SU-DHL-6 (cell line): Measurements from ENCODE around the gene DUSP2.

Source experiments
- H2AFZ ChIP-seq: fragments of 200-600 bp; sonication (generic); 2 replicates; pipeline ENCODE4 v1.6.1; 2014; ENCODE audit warnings: low read depth, mild to moderate bottlenecking, moderate library complexity, mixed read lengths, antibody characterized with exemption, low read length; ENCODE audit not compliant: severe bottlenecking
- H3F3A ChIP-seq: fragments of 200-600 bp; shearing (Covaris generic); 2 replicates; pipeline ENCODE4 v1.6.0; 2016; ENCODE audit warnings: antibody characterized with exemption, mild to moderate bottlenecking; ENCODE audit not compliant: insufficient read depth
- H3K27ac ChIP-seq: fragments of 200-600 bp; sonication (generic); 2 replicates; pipeline ENCODE4 v1.5.1; 2016; ENCODE audit warnings: low read depth, mild to moderate bottlenecking, low read length, moderate library complexity, mixed read lengths
- H3K27me3 ChIP-seq: fragments of 200-600 bp; sonication (generic), shearing (Covaris generic); 2 replicates; pipeline ENCODE4 v1.6.0; 2014; ENCODE audit warnings: mild to moderate bottlenecking, low read length
- H3K36me3 ChIP-seq: fragments of 200-600 bp; sonication (generic); 2 replicates; pipeline ENCODE4 v1.6.1; 2014; ENCODE audit warnings: mild to moderate bottlenecking, low read length, mixed read lengths
- H3K4me2 ChIP-seq: fragments of 300-600, 200-600 bp; shearing (Covaris generic), sonication (generic); 2 replicates; pipeline ENCODE4 v1.6.0; 2014; ENCODE audit warnings: low read length, low read depth, mild to moderate bottlenecking; ENCODE audit not compliant: poor library complexity, severe bottlenecking
- H3K4me3 ChIP-seq: fragments of 200-600 bp; sonication (generic); 2 replicates; pipeline ENCODE4 v1.5.1; 2014; ENCODE audit warnings: antibody characterized with exemption, low read length, mild to moderate bottlenecking, mixed read lengths; ENCODE audit not compliant: insufficient read depth, poor library complexity, severe bottlenecking
- H3K79me2 ChIP-seq: fragments of 200-600 bp; sonication (generic); 2 replicates; pipeline ENCODE4 v1.6.1; 2014; ENCODE audit warnings: mild to moderate bottlenecking, low read length, moderate library complexity; ENCODE audit not compliant: insufficient read depth
- H3K9ac ChIP-seq: fragments of 200-600 bp; sonication (generic); 2 replicates; pipeline ENCODE4 v1.7.0; 2014; ENCODE audit warnings: mild to moderate bottlenecking, low read length
- H3K9me2 ChIP-seq: fragments of 200-600 bp; sonication (generic); replicated peaks from 2 replicates; pipeline ENCODE4 v1.6.1; 2014; ENCODE audit warnings: low read length; ENCODE audit not compliant: insufficient read depth
- H3K9me3 ChIP-seq: fragments of 200-600 bp; sonication (generic); 2 replicates; pipeline ENCODE4 v1.6.1; 2014; ENCODE audit warnings: low read length, mixed read lengths; ENCODE audit not compliant: insufficient read depth
- H4K20me1 ChIP-seq: fragments of 200-600 bp; sonication (generic); 2 replicates; pipeline ENCODE4 v1.6.1; 2014; ENCODE audit warnings: low read depth, mild to moderate bottlenecking, antibody characterized with exemption, low read length, moderate library complexity, mixed read lengths
- CTCF ChIP-seq: fragments of 200-600 bp; sonication (generic); IDR thresholded peaks from one replicate; pipeline ENCODE4 v1.5.1; 2017; ENCODE audit warnings: antibody characterized with exemption, mild to moderate bottlenecking, low read length, moderate library complexity; ENCODE audit not compliant: insufficient read depth, poor library complexity, severe bottlenecking
- EZH2phosphoT487 ChIP-seq: fragments of 200-600 bp; sonication (generic), shearing (Covaris generic); conservative IDR thresholded peaks from 2 replicates; pipeline ENCODE4 v1.6.1; 2018; ENCODE audit warnings: mild to moderate bottlenecking, antibody characterized with exemption, low read length, moderate library complexity, mixed read lengths

Gene DUSP2

GRCh38 chr2:96093528-96093927, 51.7 kb downstream of the DUSP2 start:
- H4K20me1 ChIP-seq, result no peaks in the 10 kb centered on the region

More at GRCh38 chr2:96093528-96093927, 51.7 kb downstream of the DUSP2 start:
- Histone ChIP-seq H3K27me3 (no peaks in the 10 kb centered on the region), H3K9ac (no peak overlapping the region), H3K4me2 (no peak overlapping the region), H3K36me3 (no peaks in the 10 kb centered on the region), H3K9me2 (no peaks in the 10 kb centered on the region), H3K9me3 (no peaks in the 10 kb centered on the region), H3K27ac (no peak overlapping the region), H3K4me3 (no peak overlapping the region), H3K79me2 (no peaks in the 10 kb centered on the region), H3F3A (no peaks in the 10 kb centered on the region), H2AFZ (no peak overlapping the region)
- TF ChIP-seq EZH2phosphoT487 (no peak), CTCF (no peak)
